Keratinocyte (primary cell): ENCODE measurements around the gene MED23. TPM values are rescaled to one million over a fixed set of nuclear protein-coding genes. Genes with fewer than 3 reads are reported as not detected.

Experiments
- DNase-seq: peaks from one replicate; pipeline ENCODE4 v3.0.0-alpha.2; 2011; ENCODE audit warnings: low read depth, missing footprints, low spot score
- FAIRE-seq: peaks from 2 replicates; lab custom pipeline; 2011; peaks lifted over from hg19 to GRCh38; lab: Jason Lieb, UNC
- H2AFZ ChIP-seq: 2 replicates; pipeline ENCODE4 v1.6.0; 2012; ENCODE audit warnings: low read length, control low read depth, inconsistent platforms; ENCODE audit not compliant: control insufficient read depth
- H3K27ac ChIP-seq: 2 replicates; pipeline ENCODE4 v1.5.1; 2011; ENCODE audit warnings: low read length; ENCODE audit not compliant: control insufficient read depth, insufficient read depth
- H3K27me3 ChIP-seq: 3 replicates; pipeline ENCODE4 v1.6.0; 2011; ENCODE audit warnings: low read length; ENCODE audit not compliant: control insufficient read depth, insufficient read depth; ENCODE audit errors: extremely low read depth
- H3K36me3 ChIP-seq, 2 experiments: 2 replicates in 1 of 2; 3 replicates in 1 of 2; pipeline ENCODE4 v1.5.1; 2011; ENCODE audit warnings: low read length in 2 of 2, mild to moderate bottlenecking in 1 of 2; ENCODE audit not compliant: control insufficient read depth in 2 of 2, insufficient read depth in 2 of 2; ENCODE audit errors: extremely low read depth in 1 of 2
- H3K4me1 ChIP-seq: 3 replicates; pipeline ENCODE4 v1.5.1; 2011; ENCODE audit warnings: low read length; ENCODE audit not compliant: control insufficient read depth, insufficient read depth; ENCODE audit errors: extremely low read depth
- H3K4me2 ChIP-seq: 3 replicates; pipeline ENCODE4 v1.6.0; 2011; ENCODE audit warnings: low read depth, low read length; ENCODE audit not compliant: control insufficient read depth, insufficient read depth; ENCODE audit errors: extremely low read depth
- H3K4me3 ChIP-seq, 3 experiments: fragments of 200-600 bp in 1 of 3; sonication (generic) in 1 of 3; 2 replicates in 2 of 3; 3 replicates in 1 of 3; pipeline ENCODE4 v1.5.1; 2011 to 2016; ENCODE audit warnings: low read length in 3 of 3, mild to moderate bottlenecking in 3 of 3, control low read depth in 2 of 3, inconsistent platforms in 1 of 3, low read depth in 1 of 3, mixed read lengths in 1 of 3, mixed run types in 1 of 3, moderate library complexity in 1 of 3; ENCODE audit not compliant: control insufficient read depth in 2 of 3, insufficient read depth in 2 of 3; ENCODE audit errors: extremely low read depth in 1 of 3
- H3K79me2 ChIP-seq: 2 replicates; pipeline ENCODE4 v1.6.0; 2012; ENCODE audit warnings: low read length; ENCODE audit not compliant: control insufficient read depth, insufficient read depth
- H3K9ac ChIP-seq: 3 replicates; pipeline ENCODE4 v1.6.0; 2011; ENCODE audit warnings: low read length; ENCODE audit not compliant: control insufficient read depth, insufficient read depth; ENCODE audit errors: extremely low read depth
- H3K9me1 ChIP-seq: 3 replicates; pipeline ENCODE4 v1.6.0; 2011; ENCODE audit warnings: low read length; ENCODE audit not compliant: control insufficient read depth, insufficient read depth; ENCODE audit errors: extremely low read depth
- H3K9me3 ChIP-seq: 2 replicates; pipeline ENCODE4 v1.5.1; 2012; ENCODE audit warnings: low read depth, low read length; ENCODE audit not compliant: control insufficient read depth
- H4K20me1 ChIP-seq: 3 replicates; pipeline ENCODE4 v1.6.0; 2011; ENCODE audit warnings: low read length; ENCODE audit not compliant: control insufficient read depth, insufficient read depth; ENCODE audit errors: extremely low read depth
- CTCF ChIP-seq, 3 experiments: IDR thresholded peaks in 1 of 3; conservative IDR thresholded peaks in 1 of 3; optimal IDR thresholded peaks in 1 of 3; 2 replicates in 2 of 3; 3 replicates in 1 of 3; pipeline versions ENCODE3 to v1.5.1; 2011; ENCODE audit warnings: low read length in 3 of 3, mild to moderate bottlenecking in 3 of 3, moderate library complexity in 2 of 3, control low read depth in 1 of 3, inconsistent platforms in 1 of 3; ENCODE audit not compliant: insufficient read depth in 2 of 3; ENCODE audit errors: extremely low read depth in 1 of 3
- EZH2 ChIP-seq: IDR thresholded peaks from one replicate; pipeline ENCODE4 v1.6.1; 2012; ENCODE audit warnings: inconsistent platforms, mild to moderate bottlenecking, low read length, moderate library complexity
- dilution Hi-C: fragments of 300-500 bp; cut with MboI; formaldehyde crosslinking; loops from one replicate; pipeline ENCODE4 v1.7.0; 2020; ENCODE audit warnings: low sequenced_read_pairs; ENCODE audit not compliant: extremely low pct_ligation_motif_present
- polyA plus RNA-seq, 5 experiments: library from polyadenylated mRNA; depleted of rRNA in 3 of 5; stranded (reverse) in 3 of 5; stranded (forward) in 1 of 5; unstranded in 1 of 5; fragments of >200 nt; gene quantifications; 1 replicate in 1 of 5; 2 replicates in 3 of 5; 3 replicates in 1 of 5; pipeline versions ENCODE4 v1.2.1 to v1.2.3, GENCODE V29; 2011 to 2012; ENCODE audit warnings: missing spikeins in 2 of 5, low read depth in 1 of 5, low replicate concordance in 1 of 5

Gene MED23
- polyA plus RNA-seq, 1 donor (not counting 4 experiments of a cell fraction or from before 2014, with no cell fraction given): 24.9 TPM

- no peak overlapping the region for H3K27ac ChIP-seq
- FAIRE-seq: no peak
- no peaks in the 10 kb centered on the region for H3K36me3 ChIP-seq
- no peak overlapping the region for H3K9ac ChIP-seq
- TF ChIP-seq CTCF (optimal IDR thresholded peaks at IDR 0.05 in 1 of 3, IDR thresholded peaks at IDR 0.05 in 1 of 3, conservative IDR thresholded peaks at IDR 0.05 in 1 of 3; ENCODE audit: extremely low read depth in 1 of 3, insufficient read depth in 2 of 3, low read length in 3 of 3) (no peak), EZH2 (no peak)
- no peaks in the 10 kb centered on the region for H3K79me2 ChIP-seq
- H4K20me1 ChIP-seq: no peaks in the 10 kb centered on the region
- H2AFZ ChIP-seq: no peak overlapping the region
- no peak overlapping the region for H3K4me3 ChIP-seq
- no peaks in the 10 kb centered on the region for H3K9me1 ChIP-seq
- dilution Hi-C loops: no loop called here
- no peak overlapping the region for H3K4me2 ChIP-seq
- H3K9me3 ChIP-seq: no peaks in the 10 kb centered on the region
- no peaks in the 10 kb centered on the region for H3K27me3 ChIP-seq
- H3K4me1 ChIP-seq: no peaks in the 10 kb centered on the region
- no peak for DNase-seq
Measured at GRCh38 chr6:131565056-131565455, 63.0 kb downstream of the MED23 start.

- no peak for FAIRE-seq
- H3K79me2 ChIP-seq: no peaks in the 10 kb centered on the region
- no peak overlapping the region for H3K27ac ChIP-seq
- no peak overlapping the region for H3K4me3 ChIP-seq
- H3K9me3 ChIP-seq: no peaks in the 10 kb centered on the region
- no peak for DNase-seq
- H4K20me1 ChIP-seq: no peaks in the 10 kb centered on the region
- no peak overlapping the region for H3K4me2 ChIP-seq
- dilution Hi-C loops: no loop called here
- H3K9me1 ChIP-seq: no peaks in the 10 kb centered on the region
- no peak overlapping the region for H3K9ac ChIP-seq
- H3K36me3 ChIP-seq: no peaks in the 10 kb centered on the region
- H3K4me1 ChIP-seq: no peaks in the 10 kb centered on the region
- TF ChIP-seq EZH2: no peak
- no peak for TF ChIP-seq CTCF (optimal IDR thresholded peaks at IDR 0.05 in 1 of 3, IDR thresholded peaks at IDR 0.05 in 1 of 3, conservative IDR thresholded peaks at IDR 0.05 in 1 of 3; ENCODE audit: extremely low read depth in 1 of 3, insufficient read depth in 2 of 3, low read length in 3 of 3)
- H2AFZ ChIP-seq: no peak overlapping the region
- H3K27me3 ChIP-seq: no peaks in the 10 kb centered on the region
Measured at GRCh38 chr6:131561925-131562707, 65.9 kb downstream of the MED23 start.
